HG03039 (cell line): Measurements from ENCODE around the gene IQUB.
"Not testable (repeated sequence)": the region's sequence is repeated elsewhere in the genome, so short reads cannot be mapped to it uniquely, and the experiment has no call there.

ENCODE experiments used
- ATAC-seq: cut with Tn5 transposase; IDR thresholded peaks from one replicate; pipeline ENCODE4 v1.9.1; 2021; ENCODE audit warnings: mild to moderate bottlenecking, moderate library complexity; ENCODE audit not compliant: unreplicated experiment

The IQUB gene

DNA sequence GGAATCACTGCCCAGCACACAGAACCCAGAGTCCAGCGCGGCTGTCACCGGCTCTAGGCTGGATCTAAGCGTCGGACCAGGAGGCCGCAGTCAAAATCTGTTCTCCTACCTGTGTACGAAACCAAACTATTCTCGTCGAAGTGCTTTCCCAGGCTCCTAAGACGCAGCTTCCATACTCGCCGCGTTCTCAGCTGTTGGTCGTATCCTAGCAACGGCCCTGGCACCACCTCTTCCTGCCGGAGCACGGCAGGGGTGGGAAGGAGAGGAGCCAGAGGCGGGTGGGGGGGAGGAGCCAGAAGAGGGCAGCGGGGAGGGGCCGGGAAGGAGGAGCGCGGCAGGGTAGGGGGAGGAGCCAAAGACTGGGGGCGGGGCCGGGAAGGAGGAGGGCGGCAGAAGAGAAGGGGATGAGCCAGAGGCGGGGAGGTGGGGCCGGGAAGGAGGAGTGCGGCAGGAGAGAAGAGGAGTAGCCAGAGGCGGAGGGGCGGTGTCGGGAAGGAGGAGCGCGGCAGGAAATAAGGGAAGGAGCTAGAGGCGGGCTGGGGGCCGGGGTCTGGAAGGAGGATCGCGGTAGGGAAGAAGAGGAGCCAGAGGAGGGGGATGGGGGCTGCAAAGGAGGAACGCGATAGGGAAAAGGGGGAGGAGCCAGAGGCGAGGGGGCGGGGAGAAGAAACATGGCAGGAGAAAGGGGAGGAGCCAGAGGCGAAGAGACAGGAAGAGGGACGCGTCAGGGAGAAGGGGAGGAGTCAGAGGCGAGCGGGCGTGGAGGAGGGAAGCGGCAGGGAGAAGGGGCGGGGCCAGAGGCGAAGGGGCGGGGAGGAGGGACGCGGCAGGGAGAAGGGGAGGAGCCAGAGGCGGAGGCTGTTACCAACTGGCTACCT is at the start of gene IQUB:
TSS of gene IQUB (minus strand) at position 213 of the 878 bp plus-strand sequence. CDS start 22,255 bp downstream, outside the sequence.
- peak; percentile 80 for ATAC-seq

DNA sequence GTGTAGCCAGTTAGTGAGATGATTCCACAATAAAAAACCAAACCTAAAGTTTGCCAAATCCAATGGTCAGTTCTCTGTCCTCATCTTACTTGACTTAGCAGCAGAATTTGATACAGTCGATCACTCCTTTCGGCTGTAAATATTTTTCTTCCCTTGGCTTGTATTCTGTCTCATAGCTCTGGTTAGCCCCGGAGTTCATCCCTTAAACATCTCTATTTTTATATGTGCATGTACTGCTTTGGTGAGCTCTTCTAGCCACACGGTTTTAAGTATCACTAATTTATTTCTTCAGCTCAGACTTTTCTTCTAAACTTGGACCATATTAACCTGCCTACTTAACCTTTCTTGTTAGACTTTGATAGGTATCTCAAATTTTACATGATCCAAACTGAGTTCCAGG is 49.4 kb upstream of the IQUB start:
- no peak for ATAC-seq

DNA sequence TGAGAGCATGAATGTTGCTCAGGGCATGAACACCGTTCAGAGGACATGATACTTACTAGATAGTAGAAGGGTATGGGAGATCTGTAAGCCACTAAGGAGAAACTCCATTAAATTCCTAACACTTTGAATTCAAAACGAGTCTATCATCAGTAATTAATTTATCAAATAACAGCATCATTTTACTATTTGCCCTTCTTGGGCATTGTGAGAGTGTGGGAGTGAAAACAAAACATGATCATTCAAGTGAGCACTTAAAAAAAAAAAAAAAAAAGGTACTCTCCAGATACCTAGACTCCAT is 46.7 kb upstream of the IQUB start:
- no peak for ATAC-seq

DNA sequence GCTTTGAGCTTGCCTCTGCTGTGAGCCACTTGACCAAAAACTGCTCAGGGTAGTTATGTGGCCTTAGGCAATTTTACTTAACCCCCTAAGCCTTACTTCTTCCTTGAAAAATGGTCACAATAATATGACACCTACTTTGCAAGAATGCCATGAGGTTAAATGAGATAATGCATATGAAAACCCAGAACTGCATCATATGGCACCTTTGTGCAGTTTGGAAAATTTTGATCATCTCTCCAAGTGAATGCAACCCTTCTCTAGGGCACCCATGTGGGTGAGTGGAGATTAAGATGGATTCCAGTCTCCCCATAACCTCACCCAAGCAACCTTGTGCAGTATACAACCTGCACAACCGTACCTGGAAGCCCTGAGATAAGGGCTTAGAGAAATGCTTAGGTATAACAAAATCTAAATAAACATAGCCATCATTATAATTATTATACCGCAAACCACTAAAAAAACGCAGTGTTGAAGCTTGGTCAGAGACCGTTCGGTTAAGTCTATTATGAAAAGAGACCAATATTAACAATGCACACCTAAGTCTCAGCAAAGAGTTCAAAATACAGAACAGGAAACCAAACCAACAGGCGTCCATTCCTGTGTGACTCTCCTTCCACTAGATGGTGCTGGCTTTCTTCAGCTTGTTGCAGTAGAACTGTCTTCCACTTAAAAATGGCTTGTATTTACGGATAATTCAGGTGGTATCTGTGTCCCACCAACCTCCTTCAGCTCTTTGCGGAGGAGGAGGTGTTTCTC is 46.2 kb upstream of the IQUB start:
- ATAC-seq = no peak

DNA sequence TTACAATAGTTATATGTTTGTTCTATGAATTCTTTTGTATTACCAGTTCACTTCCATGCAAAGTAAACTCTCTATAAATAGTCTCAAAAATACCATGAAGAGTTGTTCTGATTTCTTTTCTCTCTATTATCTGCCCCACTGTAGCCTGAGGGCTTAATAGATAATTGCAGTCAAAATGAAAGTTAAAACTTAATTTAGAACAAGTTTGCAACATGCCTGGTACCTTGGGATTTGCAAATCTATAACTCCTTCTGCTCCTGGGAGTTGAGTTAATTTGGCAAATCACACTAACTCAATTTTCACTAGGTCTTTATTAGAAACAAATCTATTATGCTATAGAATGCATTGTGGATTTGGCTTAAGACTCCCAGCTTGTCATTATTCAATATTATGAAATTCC is 45.0 kb upstream of the IQUB start:
- ATAC-seq = no peak

DNA sequence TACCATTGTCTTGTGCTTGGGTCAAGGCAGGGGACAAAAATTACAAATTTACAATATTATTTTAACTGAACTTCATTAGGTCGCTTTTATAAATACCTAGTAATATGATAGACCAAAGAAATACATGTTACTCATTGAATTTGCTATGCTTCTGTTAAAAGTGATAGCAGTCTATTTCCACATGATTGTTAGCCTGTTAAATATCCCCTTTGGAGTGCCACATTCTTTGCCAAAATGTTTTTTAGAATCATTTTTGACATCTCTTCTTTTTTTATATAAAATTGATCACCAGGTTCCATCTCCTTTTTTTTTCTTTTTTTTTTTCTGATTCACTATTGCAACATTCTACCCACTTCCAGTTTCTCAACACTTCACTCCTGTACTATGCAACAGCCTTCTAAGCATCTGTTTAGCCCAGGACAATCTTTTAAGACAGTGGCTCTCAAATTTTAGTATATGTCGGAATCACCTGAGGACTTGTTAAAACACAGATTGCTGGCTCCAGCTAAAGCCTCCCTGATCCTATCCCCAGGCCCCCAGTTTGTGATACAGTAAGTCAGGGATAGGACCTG is 39.6 kb upstream of the IQUB start:
- ATAC-seq = no peak

DNA sequence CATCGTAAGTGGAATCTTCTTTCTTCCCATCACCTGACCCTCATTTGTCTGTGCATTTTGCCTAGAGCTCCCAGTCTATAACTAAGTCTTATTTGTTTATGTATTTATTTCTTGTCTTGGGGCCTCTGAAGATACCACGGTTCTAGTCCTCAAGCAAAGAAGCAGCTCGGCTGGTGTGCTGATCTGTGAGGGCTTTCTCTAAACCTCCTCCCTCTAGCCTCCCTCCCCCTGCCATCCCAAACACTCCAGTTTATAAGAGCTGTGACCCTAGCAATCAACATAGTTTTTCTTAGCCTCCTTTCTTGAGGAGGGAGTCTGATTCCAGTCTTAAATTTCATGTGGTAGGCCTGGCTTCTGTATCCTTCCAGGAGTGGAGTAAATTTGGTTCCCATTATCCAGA is 38.9 kb upstream of the IQUB start:
- ATAC-seq = no peak

DNA sequence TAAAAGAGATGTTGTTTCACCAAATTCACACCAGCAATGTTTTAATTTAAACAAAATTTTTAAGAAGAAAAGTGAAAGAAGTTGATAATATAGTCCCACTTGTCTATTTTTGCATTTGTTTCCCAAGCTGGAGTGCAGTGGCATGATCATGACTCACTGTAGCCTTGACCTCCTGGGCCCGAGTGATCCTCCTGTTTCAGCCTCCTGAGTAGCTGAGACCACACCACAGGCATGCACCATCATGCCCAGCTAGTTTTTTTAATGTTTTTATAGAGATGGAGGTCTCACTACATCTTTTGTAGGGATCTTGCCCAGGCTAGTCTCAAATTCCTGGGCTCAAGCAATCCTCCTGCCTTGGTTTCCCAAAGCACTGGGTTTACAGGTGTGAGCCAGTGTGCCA is 37.3 kb upstream of the IQUB start:
- no peak for ATAC-seq

DNA sequence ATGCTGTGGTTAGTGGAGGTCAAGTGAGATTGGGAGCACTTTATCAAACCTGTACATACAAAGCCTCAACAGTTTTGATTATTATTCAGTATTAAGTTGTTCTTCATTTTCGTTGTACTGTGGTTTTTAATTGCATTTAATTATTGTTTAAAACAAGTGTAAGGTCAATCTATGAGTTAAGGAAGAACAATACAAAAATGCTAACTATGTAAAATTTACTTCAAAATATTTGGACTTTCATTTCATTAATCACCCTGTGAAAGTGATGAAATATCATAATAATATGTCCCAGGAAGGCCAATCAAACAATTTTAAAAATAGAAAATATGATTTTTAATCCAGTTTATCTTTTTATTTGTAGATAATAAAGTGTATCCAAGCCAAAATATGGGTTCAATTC is 36.8 kb upstream of the IQUB start:
- ATAC-seq = no peak

DNA sequence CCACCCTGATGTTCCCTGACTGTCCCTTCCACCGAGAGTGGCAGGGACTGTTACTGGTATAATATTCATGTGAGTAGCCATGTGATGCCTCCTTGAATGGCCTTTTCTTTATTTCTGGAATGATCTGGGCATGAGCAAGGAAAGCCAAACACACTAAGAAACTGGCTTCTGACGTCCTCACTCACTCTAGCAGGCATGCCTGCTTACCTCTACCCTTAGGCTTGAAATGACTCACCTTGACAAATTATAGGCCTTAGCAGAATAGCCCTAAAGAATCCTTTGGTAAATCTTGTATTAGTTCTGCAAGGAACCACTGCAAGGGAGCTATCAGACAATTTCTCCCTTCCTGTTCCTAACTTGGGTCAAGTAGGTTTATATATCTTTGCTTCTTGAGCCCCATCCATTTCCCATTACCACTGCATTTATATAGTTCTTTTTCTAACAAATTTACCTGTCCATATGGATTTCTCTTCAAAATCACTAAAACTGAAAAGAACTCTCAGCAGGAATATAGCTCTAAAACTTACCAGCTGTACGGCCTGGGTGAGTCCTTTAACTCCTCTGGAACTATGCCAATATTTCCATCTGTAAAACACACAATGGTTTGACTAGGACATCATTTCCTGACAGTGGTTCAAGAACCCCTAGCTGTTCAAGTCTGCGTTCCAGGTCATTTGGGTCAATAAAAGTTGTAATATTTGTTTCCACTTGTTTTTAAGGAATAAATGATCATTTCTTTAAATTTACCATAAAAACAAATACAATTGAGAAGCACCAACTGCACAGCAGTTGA is 36.2 kb upstream of the IQUB start:
- ATAC-seq = no peak

DNA sequence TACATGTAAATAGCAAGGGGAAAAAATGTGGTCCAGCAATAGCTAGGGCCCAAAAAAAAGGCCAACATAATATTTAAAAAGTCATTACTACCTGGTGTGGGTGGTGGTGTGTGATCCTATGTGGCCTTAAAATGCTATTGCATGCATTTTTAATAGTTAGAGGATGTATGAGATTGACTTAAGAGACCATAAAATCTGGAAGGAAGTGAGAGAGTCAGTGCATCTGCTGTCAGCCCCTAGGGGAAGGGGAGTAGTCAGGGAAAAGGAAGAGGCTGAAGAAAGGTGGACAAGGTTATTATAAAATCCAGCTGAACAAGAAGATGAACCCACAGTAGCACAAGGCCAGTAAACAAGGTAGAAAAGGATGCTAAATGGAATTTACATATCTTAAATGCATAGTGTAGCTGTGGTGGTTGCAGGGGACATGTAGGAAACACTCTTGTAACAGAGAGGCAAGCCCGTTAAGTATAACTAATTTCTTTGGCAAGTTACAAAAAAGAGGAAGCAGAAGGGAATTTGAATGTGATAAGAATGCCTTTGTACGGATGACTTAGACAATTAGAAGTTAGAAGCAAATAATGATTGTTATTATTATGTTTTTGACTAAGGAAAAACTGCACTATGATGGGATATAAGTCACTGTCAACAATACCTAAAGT is 35.1 kb upstream of the IQUB start:
- ATAC-seq = no peak

DNA sequence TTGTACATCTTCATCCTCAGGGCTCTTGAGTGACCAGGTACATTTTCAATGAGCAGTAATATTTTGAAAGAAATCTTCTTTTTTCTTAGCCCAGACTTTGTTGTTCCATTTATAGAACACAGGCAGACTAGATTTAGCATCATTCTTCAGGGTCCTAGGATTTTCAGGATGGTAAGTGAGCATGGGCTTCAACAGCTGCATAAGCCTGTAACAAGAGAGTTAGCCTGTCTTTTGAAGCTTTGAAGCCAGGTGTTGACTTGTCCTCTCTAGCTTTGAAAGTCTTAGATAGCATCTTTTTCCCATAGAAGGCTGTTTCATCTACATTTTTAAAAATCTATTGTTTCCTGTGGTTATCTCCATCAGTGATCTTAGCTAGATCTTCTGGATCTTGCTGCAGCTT is 27.7 kb upstream of the IQUB start:
- ATAC-seq = no peak

DNA sequence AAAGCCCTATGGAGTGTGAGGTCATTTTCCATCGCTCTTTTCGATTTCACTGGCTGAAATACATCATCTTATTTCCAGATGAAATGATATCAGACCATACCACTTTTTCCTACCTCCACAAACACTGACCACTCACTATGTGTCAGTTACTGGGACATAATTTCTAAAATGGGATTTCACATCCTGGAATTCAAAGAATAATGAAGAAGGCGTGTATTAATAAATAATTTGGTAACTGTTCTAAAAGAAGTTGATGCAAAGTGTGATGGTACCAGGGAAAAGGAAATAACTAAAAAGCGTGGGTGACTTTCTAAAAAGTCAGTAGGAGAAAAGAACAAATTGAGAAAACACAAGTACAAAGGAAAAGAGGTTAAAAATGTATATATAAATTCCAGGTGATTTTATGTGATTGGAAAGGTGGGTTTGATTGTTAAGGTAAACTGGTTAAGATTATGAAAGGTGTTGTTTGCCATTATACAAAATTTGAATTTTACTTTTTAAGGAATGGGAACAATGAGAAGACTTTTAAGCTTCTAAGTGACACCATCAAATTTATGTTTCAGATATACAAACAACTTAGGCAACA is 24.0 kb upstream of the IQUB start:
- no peak for ATAC-seq

DNA sequence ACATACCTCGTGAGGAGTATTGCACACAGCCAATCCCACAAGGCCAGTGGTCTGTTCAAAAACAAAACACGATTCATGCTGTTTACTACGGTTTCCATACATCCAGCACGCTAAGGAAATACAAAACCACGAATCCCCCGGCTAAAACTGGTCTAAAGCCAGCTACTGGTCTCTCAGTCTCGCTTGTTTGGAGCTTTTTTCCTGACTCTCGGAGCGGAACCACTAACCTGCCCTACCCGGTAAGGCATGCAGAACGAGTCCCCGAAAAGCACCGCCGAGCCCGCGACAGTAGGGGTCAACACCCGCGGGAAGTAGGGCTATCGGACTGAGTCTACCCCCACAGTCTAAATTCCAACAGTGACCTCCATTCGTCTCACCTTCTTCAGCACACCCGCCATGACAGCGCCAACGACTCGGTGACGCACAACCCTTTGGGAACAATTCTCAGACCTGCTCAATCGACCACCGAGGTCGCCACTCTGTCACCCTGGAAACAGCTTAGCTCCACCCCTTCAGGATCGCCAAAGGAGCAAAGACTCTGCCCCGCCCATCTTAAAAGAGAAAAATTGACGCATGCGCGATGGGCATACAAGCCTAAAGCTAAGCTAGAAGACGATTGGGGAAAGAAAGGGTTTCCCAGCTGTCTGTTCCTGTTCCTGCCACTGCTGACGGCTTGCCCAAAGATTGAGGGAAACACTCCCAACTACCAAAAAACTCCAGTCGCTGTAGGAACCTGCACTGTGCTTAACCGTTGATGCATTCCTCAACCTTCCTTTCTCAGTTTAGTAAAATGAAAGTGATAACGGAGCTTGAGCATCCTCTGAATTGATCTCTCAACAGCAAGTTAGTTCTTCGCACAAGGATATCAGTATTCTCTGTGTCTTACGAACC is 23.2 kb upstream of the IQUB start, which contains the start of gene NDUFA5:
TSS of gene NDUFA5 (minus strand) at position 421 of the 891 bp plus-strand sequence. CDS start at position 398, 23 bp downstream.
- ATAC-seq = peak; percentile 99

DNA sequence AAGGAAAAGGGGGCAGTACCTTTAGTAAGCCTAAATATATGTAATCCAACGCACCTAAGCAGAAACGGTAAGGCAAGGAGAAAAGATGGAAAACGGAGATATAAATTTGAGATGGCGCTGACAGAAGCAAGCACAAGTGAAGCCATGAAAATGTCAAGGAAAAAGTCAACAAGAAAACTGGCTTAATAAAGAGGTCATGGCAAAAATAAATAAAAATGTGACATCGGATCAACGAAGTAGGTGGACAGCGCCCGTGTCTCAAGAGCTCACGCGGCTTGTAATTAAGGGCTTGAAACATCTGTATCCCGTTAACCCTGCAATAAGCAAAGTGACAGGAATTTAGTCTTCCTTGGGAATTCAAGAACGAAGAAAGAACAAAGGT is 22.6 kb upstream of the IQUB start:
- ATAC-seq = no peak

DNA sequence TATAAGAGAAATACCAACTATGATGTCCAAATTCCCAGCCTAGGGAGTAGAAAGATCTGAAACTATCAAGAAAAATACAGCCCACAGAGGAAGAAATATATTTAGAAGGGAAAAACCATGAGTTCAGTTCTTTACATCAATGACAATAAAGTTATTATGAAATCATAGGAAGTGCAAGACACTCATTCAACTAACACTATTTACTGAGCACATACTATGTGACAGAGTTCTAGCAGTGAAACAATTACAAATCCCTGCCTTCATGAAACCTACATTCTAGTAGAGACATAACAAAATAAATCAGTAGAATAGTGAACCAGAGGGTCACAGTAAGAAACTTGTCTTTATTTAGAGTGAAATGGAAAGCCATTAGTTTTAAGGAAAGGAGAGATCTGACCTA is 21.1 kb upstream of the IQUB start:
- ATAC-seq = no peak

DNA sequence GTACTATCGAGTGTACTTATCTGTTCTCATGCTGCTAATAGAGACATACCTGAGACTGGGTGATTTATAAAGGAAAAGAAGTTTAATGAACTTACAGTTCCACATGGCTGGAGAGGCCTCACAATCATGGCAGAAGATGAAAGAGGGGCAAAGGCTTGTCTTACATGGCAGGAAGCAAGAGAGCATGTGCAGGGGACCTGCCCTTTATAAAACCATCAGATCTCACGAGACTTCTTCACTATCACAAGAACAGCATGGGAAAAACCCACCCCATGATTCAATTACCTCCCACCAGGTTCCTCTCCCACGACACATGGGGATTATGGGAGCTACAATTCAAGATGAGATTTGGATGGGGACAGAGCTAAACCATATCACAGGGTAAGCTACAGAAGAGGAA is 18.8 kb upstream of the IQUB start:
- ATAC-seq = no peak

DNA sequence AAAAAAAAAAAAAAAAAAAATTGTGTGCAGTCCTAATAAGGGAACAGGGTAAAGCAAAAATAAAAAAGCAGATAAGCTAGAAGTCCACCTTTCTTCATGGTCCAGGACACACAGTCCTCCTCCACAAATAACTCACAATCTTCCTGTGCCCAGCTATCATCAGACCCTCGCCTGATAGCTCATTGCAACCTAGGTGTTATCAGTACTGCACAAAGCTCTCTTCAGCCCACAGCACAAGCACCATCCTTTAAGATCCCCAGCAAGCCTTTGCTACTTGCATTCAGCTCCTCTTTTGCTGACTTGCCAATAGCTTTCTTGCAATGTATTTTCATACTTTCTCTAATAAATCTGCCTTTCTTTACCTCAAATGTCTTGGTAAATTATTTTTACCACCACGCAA is 18.2 kb upstream of the IQUB start:
- no peak for ATAC-seq

DNA sequence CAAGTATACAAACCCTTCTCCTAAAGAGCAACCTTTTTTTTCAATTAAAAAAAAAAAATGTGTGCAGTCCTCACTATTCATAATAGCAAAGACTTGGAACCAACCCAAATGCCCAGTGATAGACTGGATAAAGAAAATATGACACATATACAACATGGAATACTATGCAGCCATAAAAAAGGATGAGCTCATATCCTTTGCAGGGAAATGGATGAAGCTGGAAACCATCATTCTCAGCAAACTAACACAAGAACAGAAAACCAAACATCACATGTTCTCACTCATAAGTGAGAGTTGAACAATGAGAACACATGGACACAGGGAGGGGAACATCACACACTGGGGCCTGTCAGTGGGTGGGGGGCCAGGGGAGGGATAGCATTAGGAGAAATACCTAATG is 17.7 kb upstream of the IQUB start:
- ATAC-seq = not testable (repeated sequence)
